ENCODE results near the gene RPL39L. TPM values are rescaled to one million over a fixed set of nuclear protein-coding genes. Genes with fewer than 3 reads are reported as not detected.

The RPL39L gene
- total RNA-seq, 1 donor = 33.8 TPM

DNA sequence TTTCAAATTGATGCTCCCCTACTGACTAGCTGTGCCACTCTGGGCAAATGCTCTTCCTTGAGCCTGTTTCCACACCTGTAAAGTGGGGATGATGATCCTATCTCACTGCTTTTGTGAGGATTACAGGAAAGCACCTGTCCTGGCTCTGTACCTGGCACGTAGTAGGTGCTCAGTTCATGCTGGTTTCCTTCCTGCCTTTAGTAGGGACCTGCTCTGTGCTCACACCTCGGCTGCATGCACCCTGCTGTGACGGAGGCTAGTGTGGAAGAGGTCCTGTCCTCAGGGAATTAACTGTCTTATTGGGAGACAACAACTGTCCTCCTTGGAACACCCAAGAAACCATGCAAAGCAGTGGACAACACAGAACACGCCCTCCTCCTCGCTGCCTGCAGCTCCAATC is 61.8 kb downstream of the RPL39L start:
- no peak overlapping the region for H3K4me3 ChIP-seq (ENCODE audit: low read depth, low read length)
- DNase-seq (ENCODE audit: low read depth) = no peak
- TF ChIP-seq, protein P1, sequence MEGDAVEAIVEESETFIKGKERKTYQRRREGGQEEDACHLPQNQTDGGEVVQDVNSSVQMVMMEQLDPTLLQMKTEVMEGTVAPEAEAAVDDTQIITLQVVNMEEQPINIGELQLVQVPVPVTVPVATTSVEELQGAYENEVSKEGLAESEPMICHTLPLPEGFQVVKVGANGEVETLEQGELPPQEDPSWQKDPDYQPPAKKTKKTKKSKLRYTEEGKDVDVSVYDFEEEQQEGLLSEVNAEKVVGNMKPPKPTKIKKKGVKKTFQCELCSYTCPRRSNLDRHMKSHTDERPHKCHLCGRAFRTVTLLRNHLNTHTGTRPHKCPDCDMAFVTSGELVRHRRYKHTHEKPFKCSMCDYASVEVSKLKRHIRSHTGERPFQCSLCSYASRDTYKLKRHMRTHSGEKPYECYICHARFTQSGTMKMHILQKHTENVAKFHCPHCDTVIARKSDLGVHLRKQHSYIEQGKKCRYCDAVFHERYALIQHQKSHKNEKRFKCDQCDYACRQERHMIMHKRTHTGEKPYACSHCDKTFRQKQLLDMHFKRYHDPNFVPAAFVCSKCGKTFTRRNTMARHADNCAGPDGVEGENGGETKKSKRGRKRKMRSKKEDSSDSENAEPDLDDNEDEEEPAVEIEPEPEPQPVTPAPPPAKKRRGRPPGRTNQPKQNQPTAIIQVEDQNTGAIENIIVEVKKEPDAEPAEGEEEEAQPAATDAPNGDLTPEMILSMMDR (IDR thresholded peaks at IDR 0.05; ENCODE audit: insufficient read depth, low read length) = no peak

DNA sequence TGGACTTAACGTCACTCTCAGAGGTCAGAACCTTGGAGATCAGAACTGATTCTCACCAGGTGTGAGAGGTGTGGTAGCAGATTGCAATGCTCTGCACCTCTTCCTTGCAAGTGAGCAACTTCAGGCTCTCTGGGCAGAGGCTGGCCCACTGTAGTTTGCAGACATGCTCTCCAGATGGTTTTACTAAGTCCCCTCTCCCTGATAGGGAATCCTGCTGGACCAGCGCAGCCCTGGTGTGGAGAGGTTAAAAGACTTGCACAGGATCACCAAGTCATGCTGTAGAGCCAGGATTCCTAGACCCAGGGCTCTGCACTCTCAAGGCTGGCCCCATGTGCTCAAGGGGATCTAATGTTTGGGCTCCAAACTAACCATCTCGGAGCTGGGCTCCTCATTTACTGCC is 62.2 kb downstream of the RPL39L start:
- TF ChIP-seq, protein P1 (IDR thresholded peaks at IDR 0.05; ENCODE audit: insufficient read depth, low read length) = no peak
- no peak for DNase-seq (ENCODE audit: low read depth)
- H3K4me3 ChIP-seq (ENCODE audit: low read depth, low read length) = no peak overlapping the region

DNA sequence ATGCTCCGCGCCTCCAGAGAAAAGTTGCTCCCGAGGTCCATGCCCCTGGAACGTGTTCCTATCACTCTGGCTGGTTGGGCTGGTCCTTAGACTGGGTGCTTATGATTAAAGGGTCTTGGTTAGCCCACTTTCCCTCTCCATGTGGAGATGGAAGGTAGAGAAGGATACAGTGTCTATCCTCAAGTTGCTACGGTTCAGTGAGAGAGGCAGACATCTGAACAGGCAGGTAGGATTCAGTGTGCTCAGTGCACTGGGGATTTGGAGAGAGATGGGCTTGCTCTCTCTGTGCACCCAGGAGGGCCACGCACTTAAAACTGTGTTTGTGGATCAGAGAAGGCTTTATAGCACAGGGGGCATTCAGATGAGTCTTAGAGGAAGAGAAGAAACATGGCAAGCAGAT is 63.0 kb downstream of the RPL39L start:
- no peak for DNase-seq (ENCODE audit: low read depth)
- TF ChIP-seq, protein P1 (IDR thresholded peaks at IDR 0.05; ENCODE audit: insufficient read depth, low read length) = no peak
- H3K4me3 ChIP-seq (ENCODE audit: low read depth, low read length) = no peak overlapping the region

DNA sequence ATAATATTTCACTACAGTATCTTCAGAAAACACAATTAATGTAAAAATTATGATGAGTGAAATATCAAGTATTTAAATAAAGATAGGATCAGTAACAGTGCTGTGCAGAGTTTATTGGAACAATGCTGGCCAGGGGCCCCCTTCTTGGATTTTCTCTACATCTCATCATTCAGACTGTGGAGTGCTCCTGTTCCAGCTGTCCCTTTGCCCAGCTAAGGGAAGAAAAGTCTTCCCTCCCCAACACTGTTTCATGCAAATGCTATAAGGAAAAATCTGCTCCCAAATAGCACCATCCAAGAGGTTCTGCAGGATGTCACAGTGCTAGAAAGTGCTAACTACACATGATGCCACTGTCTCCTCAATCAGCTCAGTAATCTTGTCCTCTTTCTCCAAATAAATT is 64.5 kb downstream of the RPL39L start:
- TF ChIP-seq, protein P1 (IDR thresholded peaks at IDR 0.05; ENCODE audit: insufficient read depth, low read length) = no peak
- H3K4me3 ChIP-seq (ENCODE audit: low read depth, low read length) = no peak overlapping the region

DNA sequence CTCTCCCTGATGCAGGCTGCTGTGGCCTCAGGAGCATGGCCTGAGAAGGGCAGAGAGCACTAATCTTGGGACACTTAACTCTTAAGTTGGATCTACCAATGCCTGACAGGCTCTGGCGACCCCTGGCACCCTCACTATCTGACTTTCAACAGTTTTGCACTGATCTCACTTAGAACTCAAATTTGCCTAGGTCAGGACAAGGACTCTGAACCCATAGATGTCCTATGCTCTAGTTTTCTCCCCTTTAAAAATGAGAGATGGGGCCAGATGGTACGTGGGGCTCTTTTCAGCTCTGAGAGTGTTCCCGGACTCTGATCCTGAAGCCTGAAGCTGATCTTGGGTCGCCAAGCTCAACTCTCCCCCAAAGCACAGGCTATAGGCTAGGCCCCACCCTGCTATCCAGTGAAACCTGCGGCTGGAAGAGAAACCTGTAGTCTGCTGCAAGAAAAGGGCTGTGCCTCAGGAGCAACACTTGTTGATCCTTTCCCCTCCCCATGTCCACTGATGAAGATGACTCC is 65.7 kb downstream of the RPL39L start:
- DNase-seq (ENCODE audit: low read depth) = no peak
- TF ChIP-seq, protein P1 (IDR thresholded peaks at IDR 0.05; ENCODE audit: insufficient read depth, low read length) = no peak

More for the DNA sequence above, 64.5 kb downstream of the RPL39L start:
- no peak for DNase-seq (ENCODE audit: low read depth)

DNA sequence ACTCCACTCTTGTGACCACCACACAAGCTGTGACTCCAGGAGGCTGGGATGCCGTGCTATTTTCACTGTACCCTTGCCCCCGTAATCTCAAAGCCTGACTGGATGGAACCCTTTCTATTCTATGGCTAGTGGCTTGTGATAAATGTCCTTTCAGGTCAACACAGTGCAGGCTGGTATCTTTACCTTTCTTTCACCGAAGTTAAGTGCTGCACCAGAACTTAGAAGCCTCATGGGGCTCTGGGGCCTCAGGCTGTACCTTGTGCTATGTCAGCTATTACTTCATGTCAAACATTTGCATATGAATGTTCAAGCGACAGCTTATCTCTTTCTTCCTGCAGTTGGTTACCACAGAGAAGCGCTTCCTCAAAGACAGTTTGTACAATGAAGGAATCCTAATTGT is 66.8 kb downstream of the RPL39L start:
- H3K4me3 ChIP-seq (ENCODE audit: low read depth, low read length) = no peak overlapping the region
- no peak for DNase-seq (ENCODE audit: low read depth)
- TF ChIP-seq, protein P1 (IDR thresholded peaks at IDR 0.05; ENCODE audit: insufficient read depth, low read length) = no peak

More for the DNA sequence above, 65.7 kb downstream of the RPL39L start:
- H3K4me3 ChIP-seq (ENCODE audit: low read depth, low read length) = no peak overlapping the region

DNA sequence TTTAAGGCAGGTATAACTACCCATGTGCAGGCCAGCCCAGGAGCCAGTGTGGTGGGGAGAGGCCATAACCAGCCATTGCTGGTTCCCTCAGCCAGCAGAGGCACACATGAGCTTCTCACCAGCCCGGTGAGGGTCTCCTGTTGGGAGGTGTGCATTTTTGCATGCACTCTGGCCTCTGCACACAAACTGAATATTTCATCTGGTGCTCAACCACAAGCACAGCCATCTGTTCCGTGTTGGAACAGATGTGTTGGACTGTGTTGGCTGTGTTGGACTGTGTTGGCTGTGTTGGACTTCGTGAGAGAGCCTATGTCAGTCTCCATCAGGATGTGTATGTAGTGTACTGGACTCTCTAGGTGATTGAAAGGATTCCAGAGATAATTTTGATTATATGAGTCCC is 67.2 kb downstream of the RPL39L start:
- H3K4me3 ChIP-seq (ENCODE audit: low read depth, low read length) = no peak overlapping the region
- TF ChIP-seq, protein P1 (IDR thresholded peaks at IDR 0.05; ENCODE audit: insufficient read depth, low read length) = no peak
- DNase-seq (ENCODE audit: low read depth) = no peak
